Suprapubic skin (tissue), 4 donors: ENCODE results near the gene SLC8A2.

Experiments used
- EP300 ChIP-seq: sonication (generic); formaldehyde crosslinking; IDR thresholded peaks from one replicate; pipeline ENCODE4 v1.6.1; 2017; ENCODE audit warnings: antibody characterized with exemption
- POLR2A ChIP-seq, 2 donors: fragments of 450-650 bp; IDR thresholded peaks; one replicate each; pipeline ENCODE4 v1.6.1; 2017; ENCODE audit warnings: antibody characterized with exemption in 2 of 2, mild to moderate bottlenecking in 2 of 2, moderate library complexity in 2 of 2
- POLR2AphosphoS5 ChIP-seq, 3 donors: sonication (generic); formaldehyde crosslinking; IDR thresholded peaks; one replicate each; pipeline ENCODE4 v1.6.1; 2017; ENCODE audit warnings: antibody characterized with exemption in 3 of 3
- TF ChIP-seq, protein P1 (sequence below), 2 donors: fragments of 200-600 bp in 1 of 2; fragments of 450-650 bp in 1 of 2; sonication (generic) in 1 of 2; IDR thresholded peaks; one replicate each; pipeline ENCODE4 v1.5.1; 2016 to 2019; ENCODE audit warnings: antibody characterized with exemption in 2 of 2, mild to moderate bottlenecking in 1 of 2, moderate library complexity in 1 of 2

DNA sequence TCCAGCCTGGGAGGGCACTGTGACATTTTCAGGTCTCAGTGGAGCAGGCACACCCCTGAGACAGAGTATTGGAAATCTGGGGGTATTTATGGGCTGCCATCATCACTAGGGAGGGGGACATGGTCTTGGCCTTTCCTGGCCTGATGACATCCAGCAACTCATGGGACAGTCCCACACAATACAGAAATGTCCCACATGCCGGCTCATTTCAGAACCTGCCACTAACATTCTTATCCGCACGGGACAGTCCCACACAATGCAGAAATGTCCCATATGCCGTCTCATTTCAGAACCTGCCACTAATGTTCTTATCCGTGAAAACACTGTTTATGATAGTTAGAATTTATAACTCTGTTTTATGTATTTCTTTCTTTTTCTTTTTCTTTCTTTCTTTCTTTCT, 9.8 kb downstream of the SLC8A2 start:
- TF ChIP-seq POLR2A (IDR thresholded peaks at IDR 0.05) (no peak), EP300 (no peak), POLR2AphosphoS5 (IDR thresholded peaks at IDR 0.05) (no peak)
- TF ChIP-seq, protein P1, sequence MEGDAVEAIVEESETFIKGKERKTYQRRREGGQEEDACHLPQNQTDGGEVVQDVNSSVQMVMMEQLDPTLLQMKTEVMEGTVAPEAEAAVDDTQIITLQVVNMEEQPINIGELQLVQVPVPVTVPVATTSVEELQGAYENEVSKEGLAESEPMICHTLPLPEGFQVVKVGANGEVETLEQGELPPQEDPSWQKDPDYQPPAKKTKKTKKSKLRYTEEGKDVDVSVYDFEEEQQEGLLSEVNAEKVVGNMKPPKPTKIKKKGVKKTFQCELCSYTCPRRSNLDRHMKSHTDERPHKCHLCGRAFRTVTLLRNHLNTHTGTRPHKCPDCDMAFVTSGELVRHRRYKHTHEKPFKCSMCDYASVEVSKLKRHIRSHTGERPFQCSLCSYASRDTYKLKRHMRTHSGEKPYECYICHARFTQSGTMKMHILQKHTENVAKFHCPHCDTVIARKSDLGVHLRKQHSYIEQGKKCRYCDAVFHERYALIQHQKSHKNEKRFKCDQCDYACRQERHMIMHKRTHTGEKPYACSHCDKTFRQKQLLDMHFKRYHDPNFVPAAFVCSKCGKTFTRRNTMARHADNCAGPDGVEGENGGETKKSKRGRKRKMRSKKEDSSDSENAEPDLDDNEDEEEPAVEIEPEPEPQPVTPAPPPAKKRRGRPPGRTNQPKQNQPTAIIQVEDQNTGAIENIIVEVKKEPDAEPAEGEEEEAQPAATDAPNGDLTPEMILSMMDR (IDR thresholded peaks at IDR 0.05): no peak
